ENCODE measurements around the gene KCNJ11. TPM values are rescaled to one million over a fixed set of nuclear protein-coding genes. Genes with fewer than 3 reads are reported as not detected.

The KCNJ11 gene
- 0.30 to 0.60 TPM (median 0.45 TPM) in 5 replicates for total RNA-seq (2022; extraction: Qiagen RNA extraction)

GRCh38 chr11:17388609-17389210 is at the start of gene KCNJ11:
TSS of gene KCNJ11 (minus strand) at chr11:17388659. CDS start at chr11:17388091, 568 bp downstream.

GRCh38 chr11:17351510-17352176 is 36.8 kb downstream of the KCNJ11 start, which contains the start of gene NCR3LG1:
TSS of gene NCR3LG1 (plus strand) at chr11:17351800. CDS start at chr11:17351970, 170 bp downstream.

Other genes starting within 250 kb of the KCNJ11 start
- 8.5 to 18.6 TPM (median 14.3 TPM) in 5 replicates for gene PIK3C2A, start 180.7 kb downstream of the KCNJ11 start, total RNA-seq (2022; extraction: Qiagen RNA extraction)
- 26.6 to 34.0 TPM (median 31.9 TPM) in 5 replicates for gene NUCB2, start 111.9 kb downstream of the KCNJ11 start, total RNA-seq (2022; extraction: Qiagen RNA extraction)
- 1.7 to 2.6 TPM (median 2.3 TPM) in 5 replicates for gene NCR3LG1, start 36.9 kb downstream of the KCNJ11 start, total RNA-seq (2022; extraction: Qiagen RNA extraction)
- 1.5 to 2.3 TPM (median 1.8 TPM) in 5 replicates for gene ABCC8, start 88.2 kb upstream of the KCNJ11 start, total RNA-seq (2022; extraction: Qiagen RNA extraction)
- 0.59 to 1.5 TPM (median 1.0 TPM) in 5 replicates for gene USH1C, start 155.8 kb upstream of the KCNJ11 start, total RNA-seq (2022; extraction: Qiagen RNA extraction)
- gene OTOG, start 158.6 kb upstream of the KCNJ11 start, total RNA-seq (2022; extraction: Qiagen RNA extraction), result not detected in 5 replicates

All from A549 treated with CORT108297 at 1 μM for 4 hours (cell line).